GM19324 (cell line): ENCODE data around the gene MS4A6E.

Experiments used
- ATAC-seq: cut with Tn5 transposase; IDR thresholded peaks from one replicate; pipeline ENCODE4 v1.9.1; 2021; ENCODE audit warnings: mild to moderate bottlenecking, moderate library complexity; ENCODE audit not compliant: unreplicated experiment, low FRiP score

Gene MS4A6E

GRCh38 chr11:60371386-60371785 lies 44.3 kb downstream of the MS4A6E start:
- no peak for ATAC-seq

GRCh38 chr11:60371854-60372253 lies 44.8 kb downstream of the MS4A6E start:
- ATAC-seq, result no peak

- ATAC-seq, result no peak
Measured at GRCh38 chr11:60372767-60373166, 45.7 kb downstream of the MS4A6E start.

GRCh38 chr11:60375316-60375715 lies 48.3 kb downstream of the MS4A6E start:
- ATAC-seq, result no peak

- ATAC-seq, result no peak
Measured at GRCh38 chr11:60376601-60377000, 49.5 kb downstream of the MS4A6E start.

GRCh38 chr11:60377401-60378136 lies 50.5 kb downstream of the MS4A6E start:
- ATAC-seq, result peak; percentile 40

GRCh38 chr11:60378354-60378753 lies 51.3 kb downstream of the MS4A6E start, which contains the start of gene MS4A7:
Gene MS4A7, plus strand, starts transcription at chr11:60378532. Its CDS starts 4,610 bp downstream, at chr11:60383142.
- ATAC-seq, result peak; percentile 82

GRCh38 chr11:60389279-60389910 lies 62.3 kb downstream of the MS4A6E start:
- ATAC-seq, result peak; percentile 90

GRCh38 chr11:60390419-60390818 lies 63.4 kb downstream of the MS4A6E start:
- no peak for ATAC-seq
